ENCODE data around the gene CXorf58.
"Not testable (repeated sequence)": the region's sequence is repeated elsewhere in the genome, so short reads cannot be mapped to it uniquely, and the experiment has no call there.

Gene CXorf58, protein sequence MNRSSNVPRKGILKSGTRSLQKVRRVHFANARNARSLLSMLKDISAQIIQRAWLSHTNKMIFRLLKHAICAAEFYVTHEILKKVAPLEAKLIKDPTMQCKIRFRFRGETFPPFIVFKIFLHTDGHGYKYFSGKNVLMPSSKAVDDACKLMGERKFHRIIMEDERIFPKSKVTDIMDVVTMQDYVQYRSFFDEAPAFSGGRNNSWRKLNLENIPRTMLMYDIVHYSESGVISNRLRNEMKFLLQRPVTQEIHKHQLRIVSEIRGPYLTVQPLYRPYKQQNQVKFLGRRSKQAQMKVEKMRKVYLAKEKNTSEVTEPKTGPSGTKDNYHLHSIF

DNA sequence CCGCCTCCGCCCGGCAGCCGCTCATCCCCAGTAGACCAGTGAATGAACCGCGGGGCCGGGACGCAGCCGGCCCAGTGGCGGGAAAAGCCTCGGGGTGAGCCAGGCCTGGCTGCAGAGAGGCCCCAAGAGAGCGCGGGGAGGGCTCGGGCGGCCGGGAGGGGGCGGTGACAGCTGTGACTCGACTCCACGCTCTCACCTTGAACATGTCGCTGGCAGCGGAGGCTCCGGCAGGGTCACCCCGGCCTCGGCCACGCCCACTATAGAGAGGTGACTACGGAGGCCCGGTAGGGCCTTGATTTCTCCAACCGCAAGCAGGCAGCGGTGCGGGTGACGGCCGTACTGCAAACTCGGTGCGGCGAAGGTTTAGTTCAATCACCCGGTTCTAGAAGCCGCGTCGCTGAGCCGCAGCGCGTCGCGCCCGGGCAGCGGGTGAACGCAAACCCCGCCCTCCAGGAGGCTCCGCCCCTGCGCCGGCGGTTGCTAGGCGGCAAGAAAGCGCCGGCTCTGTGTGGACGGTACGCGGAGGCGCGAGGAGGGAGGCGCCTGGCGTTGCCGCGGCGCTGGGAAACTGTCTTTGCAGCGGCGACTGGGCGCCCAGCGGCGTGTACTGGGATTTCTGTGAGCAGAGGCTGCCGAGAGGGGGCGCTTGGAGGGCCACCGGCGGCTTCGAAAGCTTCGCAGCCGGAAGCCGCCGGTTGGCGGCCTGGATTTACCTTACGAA is at the start of gene CXorf58, which contains the start of gene APOO:
Gene CXorf58, plus strand, starts transcription at position 509 of the 721 bp plus-strand sequence. CDS start 2,297 bp downstream, outside the sequence.
Gene APOO, minus strand, starts transcription at position 441 of the 721 bp plus-strand sequence. Its CDS starts 236 bp downstream, at position 205.
- DNase-seq = peak; percentile 89 to 90

DNA sequence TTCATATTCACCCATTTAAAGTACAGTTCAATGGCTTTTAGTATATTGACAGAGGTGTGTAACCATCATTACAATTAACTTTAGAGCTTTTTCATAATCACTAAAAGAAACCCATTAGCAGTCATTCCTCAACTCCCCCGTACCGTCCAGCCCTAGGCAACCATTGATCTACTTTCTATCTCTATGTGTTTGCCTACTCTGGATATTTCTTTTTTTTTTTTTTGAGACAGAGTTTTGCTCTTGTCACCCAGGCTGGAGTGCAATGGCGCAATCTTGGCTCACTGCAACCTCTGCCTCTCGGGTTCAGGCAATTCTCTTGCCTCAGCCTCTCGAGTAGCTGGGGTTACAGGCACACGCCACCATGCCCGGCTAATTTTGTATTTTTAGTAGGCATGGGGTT is 48.6 kb upstream of the CXorf58 start:
- not testable (repeated sequence) for DNase-seq

DNA sequence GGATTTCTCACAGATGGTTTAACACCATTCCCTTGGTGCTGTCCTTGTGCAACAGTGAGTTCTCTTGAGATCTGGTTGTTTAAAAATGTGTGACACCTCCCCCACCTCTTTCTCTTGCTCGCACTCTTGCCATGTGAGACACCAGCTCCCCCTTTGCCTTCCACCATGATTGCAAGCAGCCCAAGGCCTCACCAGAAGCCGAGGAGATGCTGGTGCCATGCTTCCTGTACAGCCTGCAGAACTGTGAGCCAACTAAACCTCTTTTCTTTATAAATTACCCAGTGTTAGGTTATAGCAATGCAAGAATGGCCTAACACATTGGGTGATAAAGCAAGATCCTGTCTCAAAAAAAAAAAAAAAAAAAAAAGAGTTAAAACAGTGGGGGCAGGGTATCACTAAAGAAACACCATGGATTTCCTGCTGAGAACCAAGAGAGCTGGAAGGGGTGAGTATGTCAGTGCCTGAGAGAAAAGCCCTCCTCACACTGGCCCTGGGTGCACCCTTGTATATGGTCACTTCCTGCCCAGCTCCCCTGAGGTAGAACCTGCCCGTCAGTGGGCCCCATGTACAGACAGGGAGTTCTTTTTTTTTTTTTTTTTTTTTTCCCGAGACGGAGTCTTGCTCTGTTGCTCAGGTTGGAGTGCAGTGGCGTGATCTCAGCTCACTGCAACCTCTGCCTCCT is 46.5 kb upstream of the CXorf58 start:
- no peak for DNase-seq

DNA sequence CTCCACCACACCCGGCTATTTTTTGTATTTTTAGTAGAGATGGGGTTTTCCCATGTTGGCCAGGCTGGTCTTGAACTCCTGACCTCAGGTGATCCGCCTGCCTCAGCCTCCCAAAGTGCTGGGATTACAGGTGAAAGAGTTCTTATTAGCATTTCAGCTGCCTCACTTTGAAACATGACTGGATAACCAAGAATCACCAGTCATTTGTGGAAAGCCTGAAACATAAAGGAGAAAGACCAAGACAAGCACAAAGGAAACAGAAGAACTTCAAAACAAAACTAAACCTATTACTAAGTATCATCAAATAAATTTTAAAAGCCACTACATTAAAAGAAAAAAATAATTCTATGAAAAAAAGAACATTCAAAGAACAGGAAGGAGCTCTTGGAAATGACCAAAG is 45.9 kb upstream of the CXorf58 start:
- DNase-seq = not testable (repeated sequence)

DNA sequence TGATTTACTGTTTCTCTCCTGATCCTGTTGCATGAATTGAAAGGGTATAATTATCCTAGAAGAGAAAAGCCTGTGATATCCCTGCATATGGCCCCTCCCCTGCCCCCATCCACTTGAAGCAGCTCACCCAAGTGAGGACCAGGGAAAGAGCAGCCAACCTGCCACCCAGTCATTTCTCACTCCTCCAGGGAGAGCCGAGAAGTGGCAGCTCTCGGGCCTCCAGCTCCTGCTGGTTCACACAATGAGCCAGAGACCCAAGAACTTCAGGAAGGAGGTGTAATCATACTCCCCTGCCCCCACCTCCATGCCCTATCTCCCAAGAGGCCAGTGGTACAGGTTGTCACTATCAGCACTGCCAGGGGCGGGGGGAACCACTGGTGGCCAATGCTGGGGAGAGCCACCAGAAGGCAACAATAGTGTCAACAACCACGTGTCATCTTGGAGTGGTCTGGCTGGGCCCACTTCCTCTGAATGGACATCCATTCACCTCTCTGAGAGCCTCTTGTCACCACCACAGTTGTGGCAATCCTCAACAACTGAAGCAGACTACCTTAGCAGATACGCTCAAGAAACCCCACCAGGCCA is 43.0 kb upstream of the CXorf58 start:
- DNase-seq = no peak

DNA sequence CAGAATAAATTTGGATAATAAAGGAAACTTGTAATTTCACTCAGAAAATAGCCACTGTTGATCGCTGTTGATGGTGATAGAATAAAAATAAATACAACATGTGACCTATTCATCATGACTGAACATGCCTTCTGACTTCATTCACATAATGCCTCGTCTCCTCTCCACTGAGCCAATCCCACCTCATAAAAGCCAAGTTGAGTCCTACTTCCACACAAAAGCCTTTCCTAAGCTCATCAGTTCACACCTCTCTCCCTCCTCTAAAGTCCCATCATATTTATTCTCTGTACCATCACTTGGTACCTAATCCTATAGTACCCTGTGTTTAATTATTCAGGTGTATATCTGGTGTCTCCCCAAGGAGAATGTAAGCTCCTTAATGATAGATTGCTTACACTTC is 37.8 kb upstream of the CXorf58 start:
- DNase-seq = no peak

DNA sequence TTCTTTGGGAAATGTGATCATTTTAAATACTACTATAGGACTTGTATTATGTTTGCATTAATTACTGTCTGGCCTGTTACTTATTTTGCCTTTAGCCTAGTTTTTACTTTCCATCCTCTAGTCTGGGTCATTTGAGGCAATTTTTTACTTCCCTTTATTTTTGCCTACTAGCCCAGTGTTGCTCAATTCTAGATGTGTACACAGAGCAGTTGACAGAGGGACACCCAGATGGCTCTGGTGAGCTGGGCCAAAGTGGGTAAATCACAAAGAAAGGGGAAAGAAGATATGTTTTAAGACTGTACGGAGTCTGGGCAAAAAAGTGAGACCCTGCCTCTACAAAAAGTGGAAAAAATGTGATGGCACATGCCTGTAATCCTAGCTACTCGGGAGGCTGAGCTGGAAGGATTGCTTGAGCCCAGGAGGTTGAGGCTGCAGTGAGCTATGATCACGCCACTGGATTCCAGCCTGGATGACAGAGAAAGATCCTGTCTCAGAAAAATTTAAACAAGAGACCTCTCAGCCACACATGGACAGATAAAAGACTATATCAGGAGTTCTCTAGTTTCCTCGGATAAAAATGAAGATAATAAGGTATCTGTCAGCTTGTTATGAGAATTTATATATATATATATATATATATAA is 35.8 kb upstream of the CXorf58 start:
- no peak for DNase-seq

DNA sequence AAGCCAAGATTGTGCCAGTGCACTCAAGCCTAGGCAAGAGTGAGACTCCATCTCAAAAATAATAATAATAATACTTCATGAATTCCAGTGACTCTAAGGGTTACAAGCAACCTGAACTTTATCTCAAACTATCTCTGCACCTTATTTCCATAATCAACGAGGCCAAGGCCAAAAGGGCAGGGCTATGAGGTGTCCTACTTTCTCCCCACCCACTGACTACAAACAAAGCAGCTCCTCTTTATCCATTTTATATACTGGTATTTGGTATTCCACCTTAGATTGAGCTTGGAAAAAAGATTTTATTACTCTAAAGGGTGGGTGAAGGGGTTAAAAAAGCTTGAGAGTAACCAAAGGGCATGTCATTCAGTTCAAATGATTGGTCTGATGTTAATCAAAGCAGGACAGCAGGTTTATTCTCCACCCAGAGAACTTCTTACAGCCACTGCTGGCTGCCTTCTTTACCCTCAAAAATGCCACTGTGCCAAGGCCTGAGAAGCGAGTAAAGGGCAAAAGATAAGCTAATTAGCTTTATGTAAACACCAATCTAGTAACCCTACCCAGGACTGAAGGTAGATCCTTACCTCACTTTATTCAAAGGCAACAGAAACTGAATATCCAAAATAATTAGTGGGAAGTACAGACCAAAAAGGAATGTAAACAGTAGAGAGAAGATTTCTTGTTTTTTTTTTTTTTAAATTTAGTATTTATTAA is 28.3 kb upstream of the CXorf58 start:
- DNase-seq = no peak

DNA sequence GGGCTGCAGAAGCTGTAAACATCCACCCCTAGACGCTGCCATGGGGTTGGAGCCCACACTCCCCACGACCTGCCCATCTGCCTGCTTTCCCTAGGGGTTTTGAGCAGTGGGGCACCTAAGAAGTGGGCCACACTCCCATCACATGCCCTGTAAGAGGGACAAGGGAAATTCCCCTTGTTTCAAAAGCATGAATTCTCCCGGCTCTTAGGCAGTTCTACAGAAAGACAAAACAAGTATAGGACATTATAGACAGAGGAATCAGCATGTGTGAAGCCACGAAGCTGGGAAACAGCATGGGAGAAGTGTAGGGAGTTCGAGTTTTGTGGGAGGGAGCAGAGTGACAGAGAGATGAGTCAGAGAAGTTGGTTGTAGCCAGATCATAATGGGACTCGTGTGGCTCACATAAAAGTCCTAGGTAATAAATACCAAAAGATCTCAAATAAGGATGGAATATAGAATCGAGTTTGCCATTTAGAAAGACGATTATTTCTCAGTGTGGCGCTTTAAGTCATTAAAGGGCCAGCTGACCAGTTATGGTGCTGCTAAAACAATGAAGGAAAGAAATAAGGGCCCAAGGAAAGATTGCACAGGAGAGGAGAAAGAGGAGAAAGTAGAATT is 24.0 kb upstream of the CXorf58 start:
- DNase-seq = peak in 1 of 2 donors; percentile 5

DNA sequence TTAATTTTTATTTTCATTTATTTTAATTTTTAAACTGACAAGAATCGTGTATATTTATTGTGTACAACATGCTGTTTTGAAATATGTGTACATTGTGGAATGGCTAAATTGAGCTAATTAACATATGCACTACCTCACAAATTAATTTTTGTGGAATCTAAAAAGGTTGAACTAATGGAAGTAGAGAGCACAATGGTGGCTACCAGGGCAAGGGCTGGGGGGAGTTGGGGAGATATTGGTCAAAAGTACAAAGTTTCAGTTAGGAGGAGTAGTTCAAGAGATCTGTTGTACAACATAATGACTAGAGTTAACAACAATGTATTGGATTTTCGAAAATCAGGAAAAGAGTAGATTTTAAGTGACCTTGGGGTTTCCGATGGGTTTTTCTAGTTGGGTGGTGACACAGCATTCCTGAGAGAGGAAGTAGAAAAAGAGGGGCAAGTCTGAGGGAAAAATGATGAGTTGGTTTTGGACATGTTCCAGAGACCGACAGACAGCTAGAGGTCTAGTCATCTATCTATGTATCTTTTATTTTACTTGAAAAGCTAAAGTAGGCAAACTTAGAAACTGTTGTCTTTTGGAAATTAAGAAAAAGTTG is 23.3 kb upstream of the CXorf58 start:
- DNase-seq = no peak

DNA sequence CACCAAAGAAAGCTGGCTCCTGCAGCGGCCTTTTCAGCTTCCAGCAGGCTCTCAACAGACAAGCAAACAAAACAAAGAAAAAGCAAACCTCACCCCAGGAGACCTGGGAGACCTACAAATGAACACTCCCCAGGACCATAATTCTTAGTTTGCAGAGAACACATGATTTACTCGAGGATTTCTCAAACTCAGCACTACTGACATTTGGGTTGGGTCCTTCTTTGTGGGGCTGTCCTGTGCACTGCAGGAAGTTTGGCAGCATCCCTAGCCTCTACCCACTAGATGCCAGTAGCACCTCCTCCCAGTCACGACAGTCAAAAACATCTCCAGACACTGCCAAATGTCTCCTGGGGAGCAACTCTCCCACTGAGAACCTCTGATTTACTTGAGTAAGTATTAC is 22.0 kb upstream of the CXorf58 start:
- DNase-seq = no peak

DNA sequence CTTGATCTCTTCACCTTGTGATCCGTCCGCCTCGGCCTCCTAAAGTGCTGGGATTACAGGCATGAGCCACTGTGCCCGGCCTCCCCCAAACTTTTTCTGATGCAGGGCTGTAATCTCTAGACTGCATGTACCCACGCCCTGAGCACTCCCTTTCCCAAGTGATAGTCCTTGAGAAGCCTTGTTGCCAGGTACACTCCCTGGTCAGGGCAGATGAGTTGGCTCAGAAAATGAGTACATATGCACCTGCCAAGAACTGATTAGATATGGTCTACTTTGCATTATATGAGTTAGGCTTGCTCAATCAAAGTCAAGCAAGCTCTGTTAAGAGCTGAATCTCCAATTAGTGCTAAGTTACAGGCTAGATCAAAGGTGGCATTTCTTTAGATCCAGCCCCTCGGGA is 20.4 kb upstream of the CXorf58 start:
- DNase-seq = no peak

DNA sequence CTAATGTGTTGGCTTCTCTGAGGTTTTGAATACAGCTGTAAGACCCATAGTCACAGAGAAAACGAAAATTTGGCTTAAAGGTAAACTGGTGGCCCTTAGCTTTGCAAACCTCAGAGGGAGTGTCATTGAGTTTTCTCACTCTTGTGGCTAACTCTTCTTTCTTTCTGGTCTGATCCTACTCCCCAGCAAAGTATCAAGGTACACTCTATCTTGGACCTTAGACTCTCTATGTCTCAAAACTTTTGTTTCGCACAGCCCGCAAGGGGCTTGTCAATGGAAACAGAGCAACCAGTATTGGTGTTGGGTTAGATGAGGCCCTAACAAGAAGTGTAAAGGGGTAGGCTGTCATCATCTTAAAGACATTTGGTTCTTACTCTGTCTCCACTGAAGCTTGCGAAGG is 19.9 kb upstream of the CXorf58 start:
- DNase-seq = no peak

DNA sequence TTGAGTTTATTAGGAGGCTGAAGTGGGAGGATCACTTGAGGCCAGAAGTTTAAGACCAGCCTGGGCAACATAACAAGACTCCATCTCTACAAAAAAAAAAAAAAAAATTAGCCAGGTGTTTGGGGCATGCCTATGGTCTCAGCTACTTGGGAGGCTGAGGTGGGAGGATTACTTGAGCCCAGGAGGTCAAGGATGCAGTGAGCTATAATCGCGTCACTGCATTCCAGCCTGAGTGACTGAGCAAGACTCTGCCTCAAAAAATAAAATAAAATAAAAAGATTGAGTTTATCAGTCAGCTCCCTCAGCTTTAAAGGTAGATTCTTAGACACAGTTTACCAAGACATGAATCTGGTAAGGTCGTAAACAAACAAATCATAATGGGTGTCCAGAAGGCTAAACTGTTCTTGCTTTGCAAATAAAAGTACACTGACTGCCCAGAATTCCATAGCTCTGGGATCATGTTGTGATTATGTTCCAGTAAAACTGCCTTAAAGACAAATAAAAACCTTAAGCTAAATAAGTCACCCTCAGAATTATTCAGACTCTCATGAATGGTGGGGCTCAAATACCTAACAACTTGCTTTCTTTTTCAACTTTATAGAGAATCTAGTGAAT is 18.8 kb upstream of the CXorf58 start:
- DNase-seq = no peak

DNA sequence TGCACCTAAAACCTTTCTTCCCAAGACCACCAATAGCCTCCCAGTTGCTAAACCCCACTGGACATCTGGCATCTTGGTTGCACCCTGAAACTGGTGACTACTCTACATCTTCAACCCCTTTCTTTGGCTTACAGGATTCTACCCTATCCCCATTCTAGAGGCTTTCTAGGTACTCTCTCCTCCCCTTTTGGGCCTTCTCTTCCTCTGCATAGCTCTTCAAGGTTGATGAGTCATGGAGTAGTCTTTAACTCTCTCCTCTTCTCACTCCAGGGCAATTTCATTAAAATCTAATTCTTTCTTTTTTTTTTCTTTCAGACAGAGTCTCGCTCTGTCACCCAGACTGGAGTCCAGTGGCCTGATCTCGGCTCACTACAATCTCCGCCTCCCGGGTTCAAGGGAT is 16.9 kb upstream of the CXorf58 start:
- no peak for DNase-seq

DNA sequence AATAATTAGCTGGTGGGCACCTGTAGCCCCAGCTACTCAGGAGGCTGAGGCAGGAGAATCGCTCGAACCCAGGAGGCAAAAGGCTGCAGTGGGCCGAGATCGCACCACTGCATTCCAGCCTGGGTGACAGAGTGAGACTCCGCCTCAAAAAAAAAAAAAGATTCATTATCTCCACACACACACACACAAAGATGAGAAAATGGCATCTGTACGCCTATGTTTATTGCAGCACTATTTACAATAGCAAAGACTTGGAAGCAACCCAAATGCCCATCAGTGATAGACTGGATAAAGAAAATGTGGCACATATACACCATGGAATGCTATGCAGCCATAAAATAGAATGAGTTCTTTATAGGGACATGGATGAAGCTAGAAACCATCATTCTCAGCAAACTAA is 12.8 kb upstream of the CXorf58 start:
- not testable (repeated sequence) for DNase-seq

DNA sequence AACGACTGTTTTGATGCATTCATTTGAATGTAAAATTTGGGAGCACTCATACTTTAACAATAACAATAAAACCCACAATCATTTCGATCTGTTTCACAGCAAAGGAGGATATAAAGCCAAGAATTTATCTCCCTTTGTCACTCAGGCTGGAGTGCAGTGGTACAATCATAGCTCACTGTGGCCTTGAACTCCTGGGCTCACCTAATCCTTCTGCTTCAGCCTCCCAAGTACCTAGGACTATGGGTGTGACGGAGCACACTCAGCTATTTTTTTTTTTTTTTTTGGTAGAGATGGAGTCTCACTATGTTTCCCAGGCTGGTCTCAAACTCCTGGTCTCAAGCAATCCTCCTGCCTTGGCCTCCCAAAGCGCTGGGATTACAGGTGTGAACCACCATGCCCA is 11.3 kb upstream of the CXorf58 start:
- not testable (repeated sequence) for DNase-seq

DNA sequence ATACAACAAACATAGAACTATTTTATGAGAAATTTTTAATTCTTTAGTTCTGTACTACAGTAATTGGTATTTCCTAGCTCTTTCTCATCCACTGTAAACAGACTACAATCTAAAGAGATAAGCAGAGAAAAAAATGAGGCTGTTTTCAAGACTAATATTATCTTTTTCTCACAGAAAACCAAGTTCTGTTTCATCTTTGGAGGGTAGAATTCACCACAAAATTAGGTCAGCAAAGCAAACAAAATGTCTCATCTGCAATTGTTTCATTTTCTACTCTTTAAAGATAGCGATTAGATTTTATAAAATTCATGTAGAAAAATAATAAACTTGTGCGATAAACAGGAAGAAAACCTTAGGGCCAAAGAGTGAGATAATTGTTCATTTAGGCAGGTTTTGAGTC is 10.8 kb upstream of the CXorf58 start:
- no peak for DNase-seq

DNA sequence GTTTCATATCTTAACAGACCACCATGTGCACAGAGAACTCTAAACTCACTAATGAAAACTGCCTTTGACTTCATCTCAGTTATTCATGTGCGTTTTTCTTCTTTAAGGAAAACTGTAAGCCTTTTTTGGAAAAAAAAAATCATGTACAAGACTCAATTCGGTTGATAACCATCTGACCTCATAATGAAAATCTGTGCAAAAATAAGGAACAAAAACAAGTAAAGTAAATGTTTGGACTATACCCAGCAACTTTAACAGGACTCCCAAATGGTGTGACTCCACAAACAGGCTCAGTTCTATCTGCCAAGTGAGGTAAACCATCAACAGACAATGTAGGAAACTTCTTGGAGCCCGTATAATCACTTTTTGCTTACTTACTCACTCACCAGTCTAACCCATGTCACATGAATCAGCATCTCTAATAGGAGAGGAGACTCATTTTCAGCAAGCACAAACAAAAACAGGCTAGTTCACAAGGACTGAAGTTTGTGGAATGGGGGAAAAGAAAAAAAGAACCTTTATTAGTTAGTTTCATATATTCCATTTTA is 9.3 kb upstream of the CXorf58 start:
- DNase-seq = no peak

DNA sequence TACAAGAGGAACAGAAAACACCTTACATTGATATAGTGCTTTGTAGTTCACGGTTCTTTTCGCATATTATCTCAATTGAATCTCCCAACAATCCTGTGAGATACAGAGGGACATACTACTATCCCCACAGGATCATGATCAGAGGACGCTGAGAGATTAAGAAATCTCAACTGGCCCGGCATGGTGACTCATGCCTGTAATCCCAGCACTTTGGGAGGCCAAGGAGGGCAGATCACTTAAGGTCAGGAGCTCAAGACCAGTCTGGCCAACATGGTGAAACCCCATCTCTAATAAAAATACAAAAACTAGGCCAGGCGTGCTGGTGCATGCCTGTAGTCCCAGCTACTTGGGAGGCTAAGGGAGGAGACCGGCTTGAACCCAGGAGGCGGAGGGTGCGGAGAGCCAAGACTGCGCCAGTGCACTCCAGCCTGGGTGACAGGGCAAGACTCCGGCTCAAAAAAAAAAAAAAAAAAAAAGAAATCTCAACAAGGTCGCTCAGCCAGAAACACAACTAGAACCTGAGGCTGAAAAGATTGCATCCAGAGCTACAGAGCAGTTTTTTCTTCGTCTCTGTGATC is 7.5 kb upstream of the CXorf58 start:
- DNase-seq = no peak

Measured in stimulated activated CD4-positive, alpha-beta T cell treated with anti-CD3 and anti-CD28 coated beads, Interleukin-2, amount 100 ng/mL, for 24 hours (primary cell).